CD14-positive monocyte (primary cell): ENCODE data around the gene ZNF627. TPM values are rescaled to one million over a fixed set of nuclear protein-coding genes. Genes with fewer than 3 reads are reported as not detected.

Experiments
- DNase-seq, 3 donors: peaks; one replicate each; pipeline ENCODE4 v3.0.0-alpha.2; 2011 to 2022
- H2AFZ ChIP-seq: 2 replicates; pipeline ENCODE4 v1.6.0; 2012; ENCODE audit warnings: mild to moderate bottlenecking, low read depth, low read length, inconsistent platforms; ENCODE audit not compliant: insufficient read depth, poor library complexity, severe bottlenecking
- H3K27ac ChIP-seq, 2 donors: 1 replicate in 1 of 2; 2 replicates in 1 of 2; pipeline ENCODE4 v1.5.1; 2012 to 2013; ENCODE audit warnings: low read length in 2 of 2, control low read depth in 1 of 2, inconsistent platforms in 1 of 2, low read depth in 1 of 2, mild to moderate bottlenecking in 1 of 2
- H3K27me3 ChIP-seq, 2 donors: one replicate each; pipeline versions ENCODE4 v1.6.0 to v1.6.1; 2011 to 2013; ENCODE audit warnings: low read length in 2 of 2; ENCODE audit not compliant: control insufficient read depth in 2 of 2, insufficient read depth in 2 of 2
- H3K36me3 ChIP-seq, 2 donors: replicated peaks in 1 of 2; 1 replicate in 1 of 2; 2 replicates in 1 of 2; pipeline versions ENCODE4 v1.5.1 to v1.6.1; 2012 to 2013; ENCODE audit warnings: low read length in 2 of 2, control low read depth in 1 of 2, inconsistent platforms in 1 of 2, mild to moderate bottlenecking in 1 of 2; ENCODE audit not compliant: insufficient read depth in 2 of 2, control insufficient read depth in 1 of 2
- H3K4me1 ChIP-seq, 2 donors: 1 replicate in 1 of 2; 2 replicates in 1 of 2; pipeline versions ENCODE4 v1.5.1 to v1.6.1; 2012 to 2013; ENCODE audit warnings: low read length in 2 of 2, control low read depth in 1 of 2, inconsistent platforms in 1 of 2, mild to moderate bottlenecking in 1 of 2, moderate library complexity in 1 of 2; ENCODE audit not compliant: insufficient read depth in 2 of 2, control insufficient read depth in 1 of 2
- H3K4me2 ChIP-seq: replicated peaks from 2 replicates; pipeline ENCODE3; 2012; ENCODE audit warnings: low read length, moderate library complexity, mild to moderate bottlenecking; ENCODE audit not compliant: poor library complexity, severe bottlenecking; ENCODE audit errors: extremely low read depth
- H3K4me3 ChIP-seq, 3 experiments: fragments of 200-600 bp in 1 of 3; sonication (generic) in 1 of 3; replicated peaks in 1 of 3; 1 replicate in 2 of 3; 2 replicates in 1 of 3; pipeline ENCODE4 v1.5.1; 2011 to 2013; ENCODE audit warnings: low read length in 3 of 3, mild to moderate bottlenecking in 3 of 3, control low read depth in 2 of 3, low read depth in 2 of 3, inconsistent platforms in 1 of 3, moderate library complexity in 1 of 3
- H3K79me2 ChIP-seq: 2 replicates; pipeline ENCODE4 v1.6.0; 2012; ENCODE audit warnings: mild to moderate bottlenecking, control low read depth, inconsistent platforms, low read length, moderate library complexity; ENCODE audit not compliant: insufficient read depth
- H3K9ac ChIP-seq: 2 replicates; pipeline ENCODE4 v1.6.0; 2017; ENCODE audit warnings: low read length, mild to moderate bottlenecking; ENCODE audit not compliant: insufficient read depth, poor library complexity, severe bottlenecking
- H3K9me3 ChIP-seq, 2 donors: replicated peaks in 1 of 2; 1 replicate in 1 of 2; 2 replicates in 1 of 2; pipeline versions ENCODE4 v1.5.1 to v1.6.1; 2012 to 2013; ENCODE audit warnings: low read length in 2 of 2, control low read depth in 1 of 2; ENCODE audit not compliant: control insufficient read depth in 1 of 2, insufficient read depth in 1 of 2
- H4K20me1 ChIP-seq: 2 replicates; pipeline ENCODE4 v1.6.0; 2012; ENCODE audit warnings: mild to moderate bottlenecking, low read length, control low read depth, moderate library complexity; ENCODE audit not compliant: insufficient read depth
- H3K27ac Mint-ChIP-seq, 7 donors: one replicate each; pipeline ENCODE4 v1.8.0; 2020; ENCODE audit warnings: mild to moderate bottlenecking in 7 of 7, mixed read lengths in 7 of 7, moderate library complexity in 6 of 7, inconsistent platforms in 2 of 7
- H3K27me3 Mint-ChIP-seq, 3 donors: one replicate each; pipeline ENCODE4 v1.8.0; 2021 to 2022; ENCODE audit warnings: low read depth in 3 of 3, mild to moderate bottlenecking in 3 of 3, mixed read lengths in 3 of 3, moderate library complexity in 3 of 3, inconsistent platforms in 1 of 3
- H3K36me3 Mint-ChIP-seq, 2 donors: one replicate each; pipeline ENCODE4 v1.8.0; 2020; ENCODE audit warnings: mixed read lengths in 2 of 2, inconsistent platforms in 1 of 2, mild to moderate bottlenecking in 1 of 2
- H3K4me1 Mint-ChIP-seq: one replicate; pipeline ENCODE4 v1.8.0; 2020; ENCODE audit warnings: mild to moderate bottlenecking, mixed read lengths
- H3K4me3 Mint-ChIP-seq, 2 donors: one replicate each; pipeline ENCODE4 v1.8.0; 2020; ENCODE audit warnings: mild to moderate bottlenecking in 2 of 2, mixed read lengths in 2 of 2, moderate library complexity in 1 of 2
- H3K9me3 Mint-ChIP-seq, 7 donors: one replicate each; pipeline ENCODE4 v1.8.0; 2020 to 2022; ENCODE audit warnings: mixed read lengths in 7 of 7, mild to moderate bottlenecking in 6 of 7, moderate library complexity in 6 of 7, inconsistent platforms in 2 of 7
- CTCF ChIP-seq: fragments of 200-600 bp; IDR thresholded peaks from one replicate; pipeline ENCODE4 v1.8.0; 2022; ENCODE audit warnings: antibody characterized with exemption, mild to moderate bottlenecking
- WGBS: methylation state at CpG from one replicate; pipeline ENCODE4 v1.1.5; 2013; ENCODE audit warnings: missing lambda C conversion rate; ENCODE audit not compliant: insufficient coverage; 5-methylcytosine and 5-hydroxymethylcytosine counted together
- intact Hi-C, 2 donors: fragments of 100-400 bp; cut with micrococcal nuclease; formaldehyde crosslinking; loops; one replicate each; pipeline versions ENCODE4 v1.15.0 to v1.15.1; 2023
- polyA plus RNA-seq, 3 donors: library from polyadenylated mRNA; depleted of rRNA in 1 of 3; unstranded in 2 of 3; stranded (reverse) in 1 of 3; fragments of 300-500 nt in 2 of 3; fragments of >200 nt in 1 of 3; fragmentation: Illumina TruSeq in 2 of 3; gene quantifications; 1 replicate in 2 of 3; 2 replicates in 1 of 3; pipeline ENCODE4 v1.2.3, GENCODE V29; 2012 to 2021

ZNF627 gene
- polyA plus RNA-seq, 3 donors: 1.7 to 3.7 (median 3.4) TPM

GRCh38 chr19:11652056-11652455 is 54.8 kb downstream of the ZNF627 start:
- peaks cover 16 to 48% of the 10 kb centered on the region in 2 donors for H3K36me3 Mint-ChIP-seq
- WGBS: no CpG with 5 or more reads among the region's 2 CpGs
- intact Hi-C loops: no loop called here

GRCh38 chr19:11652492-11652891 is 55.2 kb downstream of the ZNF627 start:
- peaks cover 16 to 48% of the 10 kb centered on the region in 2 donors for H3K36me3 Mint-ChIP-seq
- peaks cover 30 to 41% of the 10 kb centered on the region in 2 donors for H3K9me3 ChIP-seq
- no peak for TF ChIP-seq CTCF
- H3K36me3 ChIP-seq: peaks cover 3 to 22% of the 10 kb centered on the region in 2 donors
- no peak for DNase-seq
- H3K4me2 ChIP-seq: no peak overlapping the region
- H3K27me3 Mint-ChIP-seq: peaks cover 0 to 2% (median 1%) of the 10 kb centered on the region in 3 donors
- no peak overlapping the region for H3K27ac Mint-ChIP-seq
- H3K9me3 Mint-ChIP-seq: peaks cover 16 to 51% (median 44%) of the 10 kb centered on the region in 7 donors
- H3K4me1 ChIP-seq: no peaks in the 10 kb centered on the region
- H3K4me3 ChIP-seq: no peak overlapping the region
- H2AFZ ChIP-seq: no peak overlapping the region
- H3K79me2 ChIP-seq: no peaks in the 10 kb centered on the region
- no peaks in the 10 kb centered on the region for H3K27me3 ChIP-seq
- no peaks in the 10 kb centered on the region for H3K4me1 Mint-ChIP-seq
- no CpG with 5 or more reads among the region's 6 CpGs for WGBS
- H3K4me3 Mint-ChIP-seq: no peak overlapping the region
- H3K27ac ChIP-seq: no peak overlapping the region
- H4K20me1 ChIP-seq: no peaks in the 10 kb centered on the region
- H3K9ac ChIP-seq: no peak overlapping the region
- intact Hi-C loops: no loop called here

More at GRCh38 chr19:11652056-11652455, 54.8 kb downstream of the ZNF627 start:
- no peak overlapping the region for H3K27ac Mint-ChIP-seq
- Histone ChIP-seq H3K4me1 (no peaks in the 10 kb centered on the region), H3K27me3 (no peaks in the 10 kb centered on the region), H3K4me3 (peak overlapping the region in 1 of 3 experiments; percentile 5), H3K4me2 (no peak overlapping the region), H2AFZ (no peak overlapping the region), H3K9me3 (peaks cover 30 to 41% of the 10 kb centered on the region in 2 donors), H3K79me2 (no peaks in the 10 kb centered on the region), H3K27ac (no peak overlapping the region), H3K9ac (no peak overlapping the region), H4K20me1 (no peaks in the 10 kb centered on the region), H3K36me3 (peaks cover 3 to 22% of the 10 kb centered on the region in 2 donors)
- H3K4me3 Mint-ChIP-seq: no peak overlapping the region
- peaks cover 0 to 1% (median under 1%) of the 10 kb centered on the region in 3 donors for H3K27me3 Mint-ChIP-seq
- no peak for DNase-seq
- peaks cover 16 to 51% (median 44%) of the 10 kb centered on the region in 7 donors for H3K9me3 Mint-ChIP-seq
- no peak for TF ChIP-seq CTCF
- H3K4me1 Mint-ChIP-seq: no peaks in the 10 kb centered on the region
